ENCODE data around the gene CLDN22.
"Not testable (repeated sequence)": the region's sequence is repeated elsewhere in the genome, so short reads cannot be mapped to it uniquely, and the experiment has no call there.

CLDN22 gene

GRCh38 chr4:183328832-183329231, 8.8 kb upstream of the CLDN22 start:
- TF ChIP-seq ZFX (IDR thresholded peaks at IDR 0.05; ENCODE audit: borderline replicate concordance) (no peak), CTCF (IDR thresholded peaks at IDR 0.05) (no peak)
- H3K27ac ChIP-seq, result no peak overlapping the region

- no peak overlapping the region for H3K27ac ChIP-seq
- no peak for TF ChIP-seq CTCF (IDR thresholded peaks at IDR 0.05)
- TF ChIP-seq ZFX (IDR thresholded peaks at IDR 0.05; ENCODE audit: borderline replicate concordance), result no peak
Observed at GRCh38 chr4:183327827-183328226, 7.8 kb upstream of the CLDN22 start.

DNA sequence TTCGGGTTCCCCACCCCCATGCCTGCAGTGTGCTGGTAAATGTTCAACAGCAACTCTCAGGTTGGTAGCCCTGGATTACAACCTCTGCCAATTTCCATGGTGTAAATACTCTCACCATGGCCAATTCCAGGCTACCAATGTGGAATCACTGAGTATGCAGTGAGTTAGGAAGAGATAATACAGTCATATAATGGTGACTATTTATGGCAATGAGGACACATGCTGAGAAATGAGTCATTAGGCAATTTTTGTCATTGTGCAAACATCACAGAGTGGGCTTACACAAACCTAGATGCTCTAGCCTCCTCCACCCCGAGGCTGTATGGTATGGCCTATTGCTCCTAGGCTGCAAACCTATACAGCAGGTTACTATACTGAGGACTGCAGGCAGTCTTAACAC, 6.8 kb upstream of the CLDN22 start:
- TF ChIP-seq CTCF (IDR thresholded peaks at IDR 0.05) (no peak), ZFX (IDR thresholded peaks at IDR 0.05; ENCODE audit: borderline replicate concordance) (no peak)
- no peak overlapping the region for H3K27ac ChIP-seq

GRCh38 chr4:183326387-183326786, 6.3 kb upstream of the CLDN22 start:
- H3K27ac ChIP-seq, result not testable (repeated sequence)

GRCh38 chr4:183324619-183325018, 4.5 kb upstream of the CLDN22 start:
- TF ChIP-seq ZFX (IDR thresholded peaks at IDR 0.05; ENCODE audit: borderline replicate concordance) (no peak), CTCF (IDR thresholded peaks at IDR 0.05) (no peak)
- H3K27ac ChIP-seq, result no peak overlapping the region

- H3K27ac ChIP-seq, result not testable (repeated sequence)
Observed at GRCh38 chr4:183324056-183324455, 4.0 kb upstream of the CLDN22 start.

DNA sequence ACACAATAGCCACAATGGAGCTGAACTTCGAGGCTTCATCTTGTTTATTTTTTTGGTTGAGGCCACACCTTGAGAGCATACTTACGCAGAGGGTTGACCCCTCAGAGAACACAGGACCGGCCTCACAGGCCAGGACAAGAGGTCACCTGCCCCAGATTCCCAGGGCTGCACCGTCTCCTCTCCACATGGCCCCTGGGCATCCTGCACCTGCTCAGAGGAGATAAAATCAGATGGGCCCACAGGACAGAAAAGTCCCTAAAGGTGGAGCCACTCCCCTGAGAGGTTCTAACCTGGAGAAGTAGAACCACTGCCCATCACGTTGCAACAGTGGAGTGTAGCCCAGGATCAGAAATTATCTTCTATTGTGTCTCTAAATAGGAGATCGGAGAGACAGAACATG, 3.2 kb upstream of the CLDN22 start:
- H3K27ac ChIP-seq, result no peak overlapping the region
- TF ChIP-seq ZFX (IDR thresholded peaks at IDR 0.05; ENCODE audit: borderline replicate concordance), result no peak
- no peak for TF ChIP-seq CTCF (IDR thresholded peaks at IDR 0.05)

- no peak for TF ChIP-seq CTCF (IDR thresholded peaks at IDR 0.05)
- TF ChIP-seq ZFX (IDR thresholded peaks at IDR 0.05; ENCODE audit: borderline replicate concordance), result no peak
- H3K27ac ChIP-seq, result no peak within 1 kb of the TSS
Observed at GRCh38 chr4:183322326-183322725, 2.2 kb upstream of the CLDN22 start, which contains the start of gene CLDN24. CLDN24 (minus strand) TSS chr4:183322426; CDS start chr4:183322426, 0 bp downstream.

Measured in 22Rv1 (cell line).